Measurements from ENCODE around the gene THSD4.
A peak's percentile ranks its signal among the peaks of the same experiment; 100 is the strongest.

THSD4 gene

GRCh38 chr15:71098920-71099319 lies 16.4 kb upstream of the THSD4 start:
- TF ChIP-seq CTCF (IDR thresholded peaks at IDR 0.05), result no peak

- TF ChIP-seq CTCF (IDR thresholded peaks at IDR 0.05), result peak; percentile 59
These were observed 12.1 kb upstream of the THSD4 start for GRCh38 chr15:71103102-71103676.

- TF ChIP-seq CTCF (IDR thresholded peaks at IDR 0.05), result no peak
These were observed 10.6 kb upstream of the THSD4 start for GRCh38 chr15:71104636-71105035.

- no peak for TF ChIP-seq CTCF (IDR thresholded peaks at IDR 0.05)
These were observed 9.8 kb upstream of the THSD4 start for GRCh38 chr15:71105444-71105843.

- no peak for TF ChIP-seq CTCF (IDR thresholded peaks at IDR 0.05)
These were observed 8.3 kb upstream of the THSD4 start for GRCh38 chr15:71106802-71107500.

GRCh38 chr15:71107501-71107815 lies 7.8 kb upstream of the THSD4 start:
- no peak for TF ChIP-seq CTCF (IDR thresholded peaks at IDR 0.05)

GRCh38 chr15:71109130-71109529 lies 6.1 kb upstream of the THSD4 start:
- TF ChIP-seq CTCF (IDR thresholded peaks at IDR 0.05), result no peak

- no peak for TF ChIP-seq CTCF (IDR thresholded peaks at IDR 0.05)
These were observed 5.4 kb upstream of the THSD4 start for GRCh38 chr15:71109905-71110304.

Data from LNCAP (cell line).